HG03045 (cell line): Measurements from ENCODE around the gene LTA.
A peak's percentile ranks its signal among the peaks of the same experiment; 100 is the strongest.
"Not testable (repeated sequence)": the region's sequence is repeated elsewhere in the genome, so short reads cannot be mapped to it uniquely, and the experiment has no call there.

Source experiments
- ATAC-seq: cut with Tn5 transposase; IDR thresholded peaks from one replicate; pipeline ENCODE4 v1.9.1; 2021; ENCODE audit warnings: mild to moderate bottlenecking, moderate library complexity; ENCODE audit not compliant: unreplicated experiment

Gene LTA

GRCh38 chr6:31586008-31586407, 13.9 kb downstream of the LTA start, which contains the start of gene LST1:
Gene LST1 (plus strand): TSS chr6:31586277. CDS start chr6:31587300, 1,023 bp downstream.
- ATAC-seq, result no peak

GRCh38 chr6:31586599-31587281, 14.7 kb downstream of the LTA start:
- no peak for ATAC-seq

DNA sequence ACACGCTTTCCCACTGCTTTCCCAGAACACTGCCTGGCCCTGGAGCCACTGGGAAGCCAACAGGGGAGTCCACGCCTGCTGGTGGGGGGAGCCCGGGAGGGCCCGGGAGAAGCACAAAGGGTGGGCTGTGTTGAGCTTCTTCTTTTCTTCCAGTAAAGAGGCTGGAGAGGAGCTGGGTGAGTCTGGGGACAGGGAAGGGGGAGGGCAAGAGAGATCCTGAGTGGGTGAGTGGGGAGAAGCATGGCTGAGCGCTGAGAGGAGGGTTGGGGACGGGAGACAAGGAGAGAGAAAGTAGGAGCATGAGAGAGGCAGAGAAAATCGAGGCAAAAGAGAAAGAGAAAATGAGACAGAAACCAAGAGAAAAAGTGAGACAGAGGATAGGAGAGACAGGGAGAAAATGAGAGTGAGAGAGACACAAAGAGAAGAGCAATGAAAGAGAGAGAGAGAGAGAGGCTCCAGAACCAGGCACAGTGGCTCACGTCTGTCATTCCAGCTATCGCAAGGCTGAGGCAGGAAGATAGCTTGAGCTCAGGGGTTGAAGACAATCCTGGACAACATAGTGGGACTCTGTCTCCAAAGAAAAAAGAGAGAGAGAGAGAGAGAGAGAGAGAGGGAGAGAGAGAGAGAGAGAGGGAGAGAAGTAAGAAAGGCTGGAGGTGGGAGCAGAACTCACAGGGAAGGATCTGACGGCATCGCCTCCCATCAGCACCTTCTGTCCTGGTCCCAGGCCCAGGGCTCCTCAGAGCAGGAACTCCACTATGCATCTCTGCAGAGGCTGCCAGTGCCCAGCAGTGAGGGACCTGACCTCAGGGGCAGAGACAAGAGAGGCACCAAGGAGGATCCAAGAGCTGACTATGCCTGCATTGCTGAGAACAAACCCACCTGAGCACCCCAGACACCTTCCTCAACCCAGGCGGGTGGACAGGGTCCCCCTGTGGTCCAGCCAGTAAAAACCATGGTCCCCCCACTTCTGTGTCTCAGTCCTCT, 16.0 kb downstream of the LTA start:
- ATAC-seq, result no peak

DNA sequence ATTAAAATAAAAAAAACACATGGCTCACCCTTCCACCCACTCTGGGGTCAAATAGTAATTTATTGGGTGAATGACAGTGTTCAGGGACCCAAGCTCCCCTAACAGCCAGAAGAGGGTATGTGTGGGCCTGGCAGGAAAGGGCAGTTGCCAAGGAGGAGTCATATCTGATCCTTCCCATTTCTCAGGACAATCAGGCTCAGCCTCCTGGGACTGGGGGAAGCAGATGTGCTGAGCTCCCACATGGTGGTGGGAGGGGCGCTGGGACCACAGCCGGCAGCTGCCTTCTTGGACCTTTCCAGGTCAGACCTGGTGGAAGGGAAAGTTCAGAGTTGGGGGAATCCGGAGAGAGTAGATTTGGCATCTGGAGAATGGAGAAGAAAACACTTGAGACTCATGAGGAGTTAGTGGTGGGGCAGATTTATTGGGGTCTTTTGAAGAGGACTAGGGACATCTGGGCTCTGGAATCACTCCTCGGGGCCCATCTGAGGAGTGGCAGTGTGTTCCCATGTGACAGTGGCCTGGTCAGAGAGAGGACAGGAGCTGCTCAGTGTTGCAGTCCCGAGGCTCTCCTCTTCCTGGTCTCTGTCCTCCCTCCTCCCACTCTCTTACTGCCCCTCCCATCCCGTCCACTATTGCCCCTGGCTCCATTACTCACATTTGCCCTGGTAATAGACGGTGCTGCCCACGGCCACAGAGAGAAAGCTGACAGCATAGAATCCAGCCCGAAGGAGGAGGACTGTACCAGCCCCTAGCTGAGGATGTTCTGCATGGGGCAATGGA, 17.0 kb downstream of the LTA start:
- no peak for ATAC-seq

DNA sequence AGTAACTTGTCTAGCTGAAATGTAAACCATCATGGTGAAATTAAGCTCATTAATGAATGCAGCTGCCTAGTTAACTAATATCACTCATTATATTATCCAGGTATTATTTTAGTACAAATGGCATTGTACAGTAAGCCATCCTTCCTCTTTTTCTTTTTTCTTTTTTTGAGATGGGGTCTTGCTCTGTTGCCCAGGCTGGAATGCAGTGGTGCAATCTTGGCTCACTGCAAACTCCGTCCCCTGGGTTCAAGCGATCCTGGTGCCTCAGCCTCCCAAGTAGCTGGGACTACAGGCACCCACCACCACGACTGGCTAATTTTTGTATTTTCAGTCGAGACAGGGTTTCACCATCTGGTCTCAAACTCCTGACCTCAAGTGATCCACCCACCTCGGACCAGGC, 18.6 kb downstream of the LTA start:
- ATAC-seq, result not testable (repeated sequence)

GRCh38 chr6:31592396-31592771, 20.3 kb downstream of the LTA start:
- no peak for ATAC-seq

GRCh38 chr6:31597006-31597405, 24.9 kb downstream of the LTA start:
- ATAC-seq, result no peak

GRCh38 chr6:31607317-31607716, 35.2 kb downstream of the LTA start:
- no peak for ATAC-seq

- ATAC-seq, result no peak
Observed at GRCh38 chr6:31609519-31610406, 37.7 kb downstream of the LTA start.

DNA sequence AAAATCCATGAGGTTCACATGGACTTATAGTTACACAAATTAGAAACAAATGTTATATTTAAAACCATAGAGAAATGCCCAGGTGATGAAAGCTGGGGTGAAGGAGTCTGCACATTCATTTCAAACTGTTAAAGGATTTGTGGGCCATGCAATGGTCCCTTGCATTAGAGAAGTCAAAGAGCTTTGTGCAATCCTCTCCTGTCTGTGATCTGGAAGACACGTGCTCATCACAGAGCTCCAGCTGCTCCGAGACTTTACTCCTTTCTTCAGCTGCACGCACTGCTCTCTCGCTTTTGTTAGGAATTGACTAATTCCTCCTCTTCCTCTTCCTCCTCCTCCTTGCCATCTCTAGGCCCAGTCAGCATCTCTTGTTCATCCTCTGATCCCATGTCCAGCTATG, 38.9 kb downstream of the LTA start:
- no peak for ATAC-seq

- ATAC-seq, result no peak
Observed at GRCh38 chr6:31614075-31614619, 42.1 kb downstream of the LTA start.

DNA sequence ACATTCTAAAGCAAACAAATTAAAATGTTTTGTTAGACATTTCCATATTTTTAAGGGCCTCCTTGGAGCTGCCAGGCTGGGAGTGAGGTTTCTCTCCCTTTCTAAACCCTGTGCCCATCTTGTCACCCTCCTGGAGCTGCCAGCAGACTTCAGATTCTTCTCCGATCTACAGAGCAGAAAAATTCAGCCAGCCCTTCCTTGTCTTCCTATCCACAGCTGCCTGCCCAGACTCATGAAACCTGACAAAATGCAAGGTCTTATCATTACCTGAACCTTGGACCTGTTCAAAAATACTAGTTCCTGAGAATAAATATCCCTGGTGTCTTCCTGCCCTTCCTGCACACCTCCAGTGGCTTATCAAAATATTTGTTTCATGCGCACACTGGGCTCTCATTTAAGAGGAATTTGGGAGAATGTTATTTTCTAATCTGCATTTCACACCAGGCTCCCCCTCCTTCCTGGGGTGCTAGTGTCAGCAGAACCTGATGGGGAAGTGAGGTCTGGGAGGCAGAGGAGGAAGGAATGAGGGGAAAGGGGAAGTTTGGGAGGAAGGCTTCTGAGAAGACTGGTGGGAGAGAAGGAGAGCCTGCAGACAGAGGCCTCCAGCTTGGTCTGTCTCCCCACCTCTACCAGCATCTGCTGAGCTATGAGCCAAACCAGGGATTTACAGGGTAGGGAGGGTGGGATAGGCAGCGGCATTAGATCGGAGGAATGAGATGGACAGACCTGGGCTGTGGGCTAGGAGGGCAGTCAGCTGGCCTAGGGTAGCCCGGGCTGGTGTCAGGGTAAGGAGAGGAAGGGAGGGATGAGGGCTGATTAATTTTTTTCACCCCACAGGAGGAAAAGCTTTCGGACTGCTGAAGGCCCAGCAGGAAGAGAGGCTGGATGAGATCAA, 42.8 kb downstream of the LTA start, which contains the start of gene AIF1:
TSS of gene AIF1 (plus strand) at position 551 of the 895 bp plus-strand sequence. CDS start at position 647, 96 bp downstream.
- no peak for ATAC-seq

DNA sequence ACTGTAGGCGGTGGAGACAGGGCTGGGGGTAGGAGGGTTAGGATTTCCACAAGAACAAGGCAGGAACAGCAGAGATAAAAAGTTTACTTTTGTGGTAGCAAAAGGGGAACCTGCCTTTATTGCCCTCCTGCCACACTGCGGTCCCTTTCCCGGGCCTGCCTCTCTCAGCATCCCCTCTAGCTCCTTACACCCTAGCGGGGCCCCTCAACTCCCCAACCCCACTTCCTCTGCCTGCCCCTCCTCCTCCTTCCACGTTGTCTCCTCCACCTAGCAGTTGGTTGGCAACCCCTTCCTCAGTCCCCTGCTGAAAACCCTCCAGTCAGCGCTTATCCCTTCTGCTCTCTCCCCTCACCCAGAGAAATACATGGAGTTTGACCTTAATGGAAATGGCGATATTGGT, 43.7 kb downstream of the LTA start:
- no peak for ATAC-seq

DNA sequence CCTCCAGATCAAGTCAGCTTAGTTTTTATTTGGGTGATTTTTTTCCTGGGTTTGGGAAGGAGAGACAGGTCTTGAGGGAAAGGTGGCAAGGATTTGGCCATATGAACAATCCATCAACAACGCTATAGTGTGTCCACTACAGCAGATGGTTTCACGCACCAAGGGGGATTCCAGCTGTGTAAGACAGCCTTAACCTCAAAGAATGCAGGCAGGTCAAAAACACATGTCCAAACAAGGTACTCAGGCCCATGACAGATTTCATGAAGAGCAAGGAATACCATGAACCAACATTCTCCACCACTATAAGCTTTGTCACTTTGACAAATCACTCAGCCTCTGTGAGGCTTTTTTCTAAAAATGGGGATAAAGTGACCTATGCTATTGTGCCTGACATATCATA, 44.9 kb downstream of the LTA start:
- ATAC-seq, result no peak

- ATAC-seq, result peak; percentile 84
Observed at GRCh38 chr6:31619805-31620585, 47.9 kb downstream of the LTA start.

DNA sequence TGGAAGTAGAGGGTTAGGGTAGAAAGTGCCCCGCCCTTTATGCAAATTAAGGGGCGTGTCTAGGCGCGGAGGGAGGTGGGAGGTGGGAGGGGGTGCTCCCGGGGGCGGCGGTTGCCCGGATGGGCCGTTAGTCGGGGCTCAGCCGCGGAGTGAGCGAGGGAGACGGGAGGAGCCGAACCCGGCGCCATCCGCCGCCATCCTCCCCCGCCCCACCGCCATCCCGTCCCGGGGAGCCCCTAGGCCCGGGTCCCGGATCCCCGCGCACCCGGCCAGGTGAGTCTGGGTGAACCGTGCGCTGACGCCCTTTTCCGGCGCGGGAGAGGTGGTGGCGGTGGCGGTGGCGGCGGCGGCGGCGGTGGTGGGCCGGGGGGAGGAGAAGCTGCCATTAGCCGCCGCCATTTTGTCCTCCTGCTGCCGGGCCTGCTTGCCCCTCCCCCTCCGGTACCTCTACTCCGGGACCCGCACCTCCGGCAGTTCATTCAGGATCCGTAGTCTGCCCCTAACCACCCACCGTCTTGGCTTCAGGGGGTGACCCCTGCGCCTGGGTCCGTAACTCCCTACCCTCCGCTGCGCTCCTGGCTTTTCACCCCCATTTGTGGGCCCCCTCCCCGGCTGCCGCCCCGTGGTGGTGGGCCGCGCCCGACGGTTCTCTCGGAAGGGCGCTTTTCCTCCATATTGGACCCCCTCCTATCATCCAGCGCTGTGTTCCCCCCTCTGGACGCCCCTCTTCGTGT, 48.7 kb downstream of the LTA start, which contains the start of gene PRRC2A:
TSS of gene PRRC2A (plus strand) at position 130 of the 734 bp plus-strand sequence. CDS start 2,075 bp downstream, outside the sequence.
- ATAC-seq, result peak; percentile 62

DNA sequence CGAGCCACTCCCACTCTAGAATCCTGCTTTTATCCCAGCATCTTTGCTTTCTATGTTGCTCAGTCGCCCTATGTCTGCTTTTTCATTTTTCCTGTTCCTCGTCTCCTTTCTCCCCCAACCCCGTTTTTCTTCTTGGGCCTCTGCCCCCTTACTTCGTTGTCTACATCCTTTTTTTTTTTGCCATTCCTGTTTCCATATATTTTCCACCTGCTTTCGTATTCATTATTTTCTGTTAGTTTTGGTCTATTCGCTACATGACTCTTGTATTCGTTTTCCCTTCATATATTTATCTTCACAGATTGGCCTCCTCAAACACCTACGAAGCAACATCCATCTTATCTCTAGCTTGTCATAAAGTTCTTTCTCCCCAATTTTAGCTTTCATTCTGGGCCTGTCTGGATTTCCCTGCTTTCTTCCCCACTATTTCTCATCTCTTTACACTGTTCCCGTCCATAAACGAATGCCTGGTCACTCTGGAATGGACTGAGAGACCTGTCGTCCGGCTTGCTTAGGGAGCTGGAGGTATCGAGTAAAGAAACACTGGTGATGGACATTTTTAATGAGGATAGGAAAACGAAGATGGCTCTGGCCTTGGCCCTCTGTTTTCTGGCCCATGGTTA, 49.3 kb downstream of the LTA start:
- ATAC-seq, result no peak
